Activated naive CD8-positive, alpha-beta T cell treated with anti-CD3 and anti-CD28 coated beads, Interleukin-2, amount 50 U/mL, for 16 hours (primary cell): Measurements from ENCODE around the gene PHC2.

Experiments
- DNase-seq: peaks from one replicate; pipeline ENCODE4 v3.0.0-alpha.2; 2020; ENCODE audit warnings: low read depth, low spot score

PHC2 gene

GRCh38 chr1:33332357-33332789 is 98.5 kb downstream of the PHC2 start:
- DNase-seq, result no peak

GRCh38 chr1:33331444-33332356 is 99.2 kb downstream of the PHC2 start:
- DNase-seq, result no peak

GRCh38 chr1:33330906-33331305 is 100.0 kb downstream of the PHC2 start:
- no peak for DNase-seq

- no peak for DNase-seq
These were observed 100.5 kb downstream of the PHC2 start for GRCh38 chr1:33330361-33330890.

GRCh38 chr1:33329600-33330305 is 101.1 kb downstream of the PHC2 start:
- DNase-seq, result no peak

GRCh38 chr1:33328817-33329216 is 102.1 kb downstream of the PHC2 start:
- no peak for DNase-seq

GRCh38 chr1:33327587-33328325 is 103.1 kb downstream of the PHC2 start:
- no peak for DNase-seq

GRCh38 chr1:33326785-33327184 is 104.1 kb downstream of the PHC2 start:
- DNase-seq, result no peak

GRCh38 chr1:33324677-33325575 is 106.0 kb downstream of the PHC2 start:
- no peak for DNase-seq

- DNase-seq, result no peak
These were observed 107.0 kb downstream of the PHC2 start for GRCh38 chr1:33323663-33324477.

- DNase-seq, result no peak
These were observed 107.9 kb downstream of the PHC2 start for GRCh38 chr1:33322870-33323585.

- DNase-seq, result no peak
These were observed 108.8 kb downstream of the PHC2 start for GRCh38 chr1:33322109-33322508.

GRCh38 chr1:33321178-33321577 is 109.7 kb downstream of the PHC2 start:
- DNase-seq, result no peak

GRCh38 chr1:33320619-33321165 is 110.2 kb downstream of the PHC2 start, which contains the start of gene A3GALT2:
Gene A3GALT2 (minus strand): TSS chr1:33321098. CDS start chr1:33321098, 0 bp downstream.
- no peak for DNase-seq

GRCh38 chr1:33319949-33320618 is 110.8 kb downstream of the PHC2 start:
- no peak for DNase-seq

- DNase-seq, result no peak
These were observed 111.5 kb downstream of the PHC2 start for GRCh38 chr1:33319186-33319948.

GRCh38 chr1:33317946-33318345 is 112.9 kb downstream of the PHC2 start:
- DNase-seq, result no peak

- no peak for DNase-seq
These were observed 113.5 kb downstream of the PHC2 start for GRCh38 chr1:33317354-33317753.
